Mesothelial cell of epicardium (in vitro differentiated cells): ENCODE results near the gene LCN9. TPM values are rescaled to one million over a fixed set of nuclear protein-coding genes. Genes with fewer than 3 reads are reported as not detected.

ENCODE experiments used
- DNase-seq, 2 experiments: peaks; one replicate each; pipeline ENCODE4 v3.0.0; 2021; ENCODE audit warnings: low spot score in 2 of 2; ENCODE audit not compliant: unreplicated experiment in 2 of 2
- H3K27ac Mint-ChIP-seq: 2 replicates; pipeline ENCODE4 v1.8.0; 2021; ENCODE audit warnings: mixed read lengths
- H3K27me3 Mint-ChIP-seq: 2 replicates; pipeline ENCODE4 v1.8.0; 2021; ENCODE audit warnings: low read depth, mixed read lengths
- H3K36me3 Mint-ChIP-seq: 2 replicates; pipeline ENCODE4 v1.8.0; 2021; ENCODE audit warnings: mixed read lengths
- H3K4me1 Mint-ChIP-seq: 2 replicates; pipeline ENCODE4 v1.8.0; 2021; ENCODE audit warnings: mixed read lengths
- H3K4me3 Mint-ChIP-seq: 2 replicates; pipeline ENCODE4 v1.8.0; 2021; ENCODE audit warnings: mild to moderate bottlenecking, moderate library complexity, mixed read lengths
- H3K9me3 Mint-ChIP-seq: 2 replicates; pipeline ENCODE4 v1.8.0; 2021; ENCODE audit warnings: mixed read lengths
- CTCF ChIP-seq: fragments of 200-600 bp; sonication (generic); IDR thresholded peaks from one replicate; pipeline ENCODE4 v1.5.0; 2021; ENCODE audit warnings: antibody characterized with exemption; ENCODE audit not compliant: unreplicated experiment
- total RNA-seq: library from RNA; stranded (reverse); gene quantifications from 3 replicates; pipeline ENCODE4 v1.2.1, GENCODE V29; 2021

Gene LCN9
- total RNA-seq, 1 donor from 2014 or later = 1.7 TPM

- no peak for TF ChIP-seq CTCF
- no peak for DNase-seq
- peaks cover 5% of the 10 kb centered on the region for H3K27me3 Mint-ChIP-seq
- peaks cover 55% of the 10 kb centered on the region for H3K9me3 Mint-ChIP-seq
- no peak overlapping the region for H3K4me3 Mint-ChIP-seq
- no peaks in the 10 kb centered on the region for H3K4me1 Mint-ChIP-seq
- no peak overlapping the region for H3K27ac Mint-ChIP-seq
- peaks cover 2% of the 10 kb centered on the region for H3K36me3 Mint-ChIP-seq
Observed at GRCh38 chr9:135641047-135641446, 22.1 kb upstream of the LCN9 start.

- H3K27me3 Mint-ChIP-seq = peaks cover 2% of the 10 kb centered on the region
- no peak overlapping the region for H3K4me3 Mint-ChIP-seq
- no peaks in the 10 kb centered on the region for H3K4me1 Mint-ChIP-seq
- DNase-seq = no peak
- no peak overlapping the region for H3K27ac Mint-ChIP-seq
- H3K36me3 Mint-ChIP-seq = peaks cover 2% of the 10 kb centered on the region
- TF ChIP-seq CTCF = no peak
- peaks cover 62% of the 10 kb centered on the region for H3K9me3 Mint-ChIP-seq
Observed at GRCh38 chr9:135641745-135642144, 21.4 kb upstream of the LCN9 start.

- H3K9me3 Mint-ChIP-seq = peaks cover 72% of the 10 kb centered on the region
- peaks cover 3% of the 10 kb centered on the region for H3K36me3 Mint-ChIP-seq
- DNase-seq = no peak
- H3K4me1 Mint-ChIP-seq = no peaks in the 10 kb centered on the region
- no peak overlapping the region for H3K27ac Mint-ChIP-seq
- no peak for TF ChIP-seq CTCF
- no peaks in the 10 kb centered on the region for H3K27me3 Mint-ChIP-seq
- H3K4me3 Mint-ChIP-seq = no peak overlapping the region
Observed at GRCh38 chr9:135644631-135645218, 18.4 kb upstream of the LCN9 start.

GRCh38 chr9:135647884-135648283, 15.2 kb upstream of the LCN9 start:
- H3K36me3 Mint-ChIP-seq = peaks cover 3% of the 10 kb centered on the region
- no peak for DNase-seq
- H3K4me3 Mint-ChIP-seq = no peak overlapping the region
- no peak overlapping the region for H3K27ac Mint-ChIP-seq
- H3K9me3 Mint-ChIP-seq = peaks cover 83% of the 10 kb centered on the region
- no peaks in the 10 kb centered on the region for H3K4me1 Mint-ChIP-seq
- H3K27me3 Mint-ChIP-seq = no peaks in the 10 kb centered on the region
- no peak for TF ChIP-seq CTCF

GRCh38 chr9:135648494-135649410, 14.4 kb upstream of the LCN9 start:
- H3K4me3 Mint-ChIP-seq = no peak overlapping the region
- TF ChIP-seq CTCF = no peak

More at GRCh38 chr9:135648494-135649410, 14.4 kb upstream of the LCN9 start:
- Mint-ChIP-seq H3K27ac (no peak overlapping the region), H3K27me3 (no peaks in the 10 kb centered on the region), H3K4me1 (no peaks in the 10 kb centered on the region), H3K9me3 (peaks cover 79% of the 10 kb centered on the region), H3K36me3 (peaks cover 3% of the 10 kb centered on the region)
- no peak for DNase-seq
